Measurements from ENCODE around the gene ABCC4.
A peak's percentile ranks its signal among the peaks of the same experiment; 100 is the strongest.

The ABCC4 gene

DNA sequence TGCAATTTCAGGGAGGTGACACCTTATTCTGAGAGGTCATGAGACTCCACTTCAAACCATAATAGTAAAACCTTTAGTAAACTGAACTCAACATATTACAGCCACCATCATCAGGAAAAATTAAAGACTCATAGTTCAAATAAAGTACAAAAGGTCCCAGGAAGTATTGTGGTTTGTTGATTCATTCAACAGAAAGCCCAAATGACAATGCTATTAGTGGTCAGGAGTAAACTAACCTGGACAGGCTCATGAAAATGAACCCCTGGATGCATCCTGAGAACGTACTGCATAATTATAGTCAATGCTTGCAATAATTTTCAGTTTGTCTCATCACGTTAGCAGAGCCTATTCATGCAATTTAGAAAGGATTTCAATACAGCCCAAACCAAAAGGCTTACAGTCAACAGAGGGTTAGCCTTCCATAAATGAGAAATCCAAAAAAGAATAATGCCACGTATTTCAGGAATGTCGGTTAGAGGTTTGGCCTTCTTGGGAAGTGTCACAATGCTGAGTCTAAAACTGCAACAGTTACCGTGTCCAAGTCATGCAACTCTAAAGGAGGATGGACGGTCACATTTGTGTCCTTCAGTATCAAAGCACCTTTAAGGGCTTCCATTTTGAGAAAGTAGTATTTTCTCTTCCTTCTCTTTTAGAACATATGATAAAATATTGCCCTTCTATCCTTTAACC lies 280.8 kb downstream of the ABCC4 start:
- H3K27ac ChIP-seq (ENCODE audit: low read depth, low read length), result no peak overlapping the region
- no peak overlapping the region for H3K9ac ChIP-seq (ENCODE audit: low read depth, low read length)
- no peaks in the 10 kb centered on the region for H3K9me3 ChIP-seq (ENCODE audit: control insufficient read depth, insufficient read depth, low read length)
- H3K4me1 ChIP-seq (ENCODE audit: control insufficient read depth, insufficient read depth, low read length), result no peaks in the 10 kb centered on the region
- no peaks in the 10 kb centered on the region for H3K36me3 ChIP-seq (ENCODE audit: control insufficient read depth, insufficient read depth, low read length)
- H3K27me3 ChIP-seq (ENCODE audit: control insufficient read depth, insufficient read depth, low read length), result no peaks in the 10 kb centered on the region
- no peak overlapping the region for H3K4me3 ChIP-seq (ENCODE audit: low read depth, low read length)

DNA sequence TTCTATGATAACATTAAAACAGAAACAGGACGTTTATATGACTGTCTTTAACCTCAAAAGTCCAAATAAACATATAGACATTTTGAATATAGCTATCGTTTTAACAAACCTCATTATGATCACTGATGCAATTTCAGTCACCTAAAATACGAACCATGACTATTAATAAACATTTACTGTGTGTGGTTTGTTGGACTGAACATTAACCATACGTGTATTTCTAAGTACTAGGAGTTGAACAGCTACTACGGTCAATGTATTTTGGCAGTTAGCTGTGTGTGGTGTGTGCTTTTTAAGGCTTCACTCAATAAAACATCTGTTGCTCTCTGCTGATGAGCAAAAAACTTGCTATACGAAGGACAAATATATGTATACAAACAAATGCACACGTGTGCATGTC lies 281.4 kb downstream of the ABCC4 start:
- H3K4me3 ChIP-seq (ENCODE audit: low read depth, low read length), result no peak overlapping the region

DNA sequence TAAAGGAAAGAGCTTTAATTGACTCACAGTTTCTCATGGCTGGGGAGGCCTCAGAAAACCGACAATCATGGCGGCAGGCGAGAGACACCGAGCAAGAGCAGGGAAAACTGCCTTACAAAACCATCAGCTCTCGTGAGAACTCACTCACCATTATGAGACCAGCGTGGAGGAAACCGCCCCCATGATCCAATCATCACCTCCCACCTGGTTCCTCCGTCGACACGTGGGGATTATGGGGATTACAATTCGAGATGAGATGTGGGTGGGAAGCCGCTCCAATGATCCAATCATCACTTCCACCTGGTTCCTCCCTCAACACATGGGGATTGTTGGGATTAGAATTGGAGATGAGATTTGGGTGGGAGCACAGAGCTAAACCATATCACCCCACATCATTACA lies 293.9 kb downstream of the ABCC4 start:
- H3K27me3 ChIP-seq (ENCODE audit: control insufficient read depth, insufficient read depth, low read length), result no peaks in the 10 kb centered on the region
- H3K9me3 ChIP-seq (ENCODE audit: control insufficient read depth, insufficient read depth, low read length), result no peaks in the 10 kb centered on the region
- no peak overlapping the region for H3K27ac ChIP-seq (ENCODE audit: low read depth, low read length)
- no peaks in the 10 kb centered on the region for H3K36me3 ChIP-seq (ENCODE audit: control insufficient read depth, insufficient read depth, low read length)
- H3K9ac ChIP-seq (ENCODE audit: low read depth, low read length), result no peak overlapping the region
- H3K4me1 ChIP-seq (ENCODE audit: control insufficient read depth, insufficient read depth, low read length), result peaks cover 16% of the 10 kb centered on the region
- H3K4me3 ChIP-seq (ENCODE audit: low read depth, low read length), result no peak overlapping the region

More for the DNA sequence above, 281.4 kb downstream of the ABCC4 start:
- H3K27ac ChIP-seq (ENCODE audit: low read depth, low read length), result no peak overlapping the region
- no peaks in the 10 kb centered on the region for H3K36me3 ChIP-seq (ENCODE audit: control insufficient read depth, insufficient read depth, low read length)
- no peaks in the 10 kb centered on the region for H3K4me1 ChIP-seq (ENCODE audit: control insufficient read depth, insufficient read depth, low read length)
- no peaks in the 10 kb centered on the region for H3K27me3 ChIP-seq (ENCODE audit: control insufficient read depth, insufficient read depth, low read length)
- H3K9me3 ChIP-seq (ENCODE audit: control insufficient read depth, insufficient read depth, low read length), result no peaks in the 10 kb centered on the region
- no peak overlapping the region for H3K9ac ChIP-seq (ENCODE audit: low read depth, low read length)

DNA sequence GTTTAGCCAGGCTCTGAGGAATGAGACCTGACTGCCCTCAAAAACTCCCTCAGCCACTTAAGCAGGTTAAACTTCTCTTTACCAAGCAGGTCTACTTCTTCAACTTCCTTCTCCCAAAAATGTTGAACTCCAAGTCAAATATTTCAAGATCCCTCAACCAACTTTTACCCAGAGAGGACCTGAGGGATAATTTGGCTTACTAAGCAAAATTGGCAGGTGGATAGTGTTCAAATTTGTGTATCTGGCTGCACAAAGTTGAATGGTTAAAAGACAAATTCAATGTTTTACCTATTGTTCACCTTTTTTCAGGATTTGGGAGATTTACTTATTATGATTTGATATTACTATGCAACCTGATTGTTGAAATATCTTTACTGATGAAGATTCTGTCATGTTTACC lies 296.0 kb downstream of the ABCC4 start:
- Histone ChIP-seq H3K36me3 (ENCODE audit: control insufficient read depth, insufficient read depth, low read length) (no peaks in the 10 kb centered on the region), H3K4me1 (ENCODE audit: control insufficient read depth, insufficient read depth, low read length) (peaks cover 19% of the 10 kb centered on the region), H3K27me3 (ENCODE audit: control insufficient read depth, insufficient read depth, low read length) (no peaks in the 10 kb centered on the region), H3K27ac (ENCODE audit: low read depth, low read length) (no peak overlapping the region), H3K9me3 (ENCODE audit: control insufficient read depth, insufficient read depth, low read length) (no peaks in the 10 kb centered on the region), H3K9ac (ENCODE audit: low read depth, low read length) (no peak overlapping the region), H3K4me3 (ENCODE audit: low read depth, low read length) (no peak overlapping the region)

DNA sequence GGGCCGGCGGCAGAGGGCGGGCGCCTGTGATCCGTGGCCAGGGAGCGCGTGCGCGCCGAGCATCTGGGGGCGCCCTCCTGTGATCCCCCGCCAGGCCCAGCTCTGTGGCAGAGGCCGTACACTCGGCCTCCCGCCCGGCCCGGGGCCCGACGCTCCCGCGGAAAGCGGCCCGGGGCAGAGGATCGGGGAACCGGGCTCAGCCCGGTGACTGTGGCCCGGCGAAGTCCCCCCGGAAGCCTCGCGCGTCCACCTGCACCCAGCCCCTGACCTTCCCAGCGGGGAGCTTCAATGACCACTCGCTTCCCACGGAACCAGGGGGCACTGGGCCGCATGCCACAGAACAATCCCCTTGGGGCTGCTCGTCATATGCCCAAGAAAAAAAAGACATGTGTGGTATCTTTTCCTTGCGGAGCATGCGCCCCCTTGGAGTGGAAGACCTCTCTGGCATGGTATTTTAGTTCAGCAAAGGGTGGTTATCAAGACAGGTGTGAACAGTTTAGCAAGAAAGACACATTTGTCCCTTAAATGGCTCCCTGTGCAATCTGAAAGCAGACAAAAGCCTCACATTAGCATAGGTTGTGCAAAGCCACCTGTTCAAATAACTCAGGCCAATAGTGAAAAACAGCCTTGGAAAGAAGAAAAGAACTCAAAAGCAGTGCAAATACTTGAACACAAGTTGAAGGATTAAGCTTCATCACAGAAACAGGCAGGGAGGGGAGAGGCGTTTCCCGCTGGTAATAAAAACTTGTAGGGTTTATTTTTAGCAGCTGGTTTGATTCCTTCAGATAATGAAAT lies 298.0 kb downstream of the ABCC4 start:
- no peaks in the 10 kb centered on the region for H3K9me3 ChIP-seq (ENCODE audit: control insufficient read depth, insufficient read depth, low read length)
- H3K9ac ChIP-seq (ENCODE audit: low read depth, low read length), result peak overlapping the region; percentile 1; the same call in 1 of the 2 replicates
- peak overlapping the region; percentile 42 for H3K4me3 ChIP-seq (ENCODE audit: low read depth, low read length)
- H3K36me3 ChIP-seq (ENCODE audit: control insufficient read depth, insufficient read depth, low read length), result no peaks in the 10 kb centered on the region
- H3K27ac ChIP-seq (ENCODE audit: low read depth, low read length), result peak overlapping the region; percentile 27
- no peaks in the 10 kb centered on the region for H3K27me3 ChIP-seq (ENCODE audit: control insufficient read depth, insufficient read depth, low read length)
- H3K4me1 ChIP-seq (ENCODE audit: control insufficient read depth, insufficient read depth, low read length), result peaks cover 20% of the 10 kb centered on the region

DNA sequence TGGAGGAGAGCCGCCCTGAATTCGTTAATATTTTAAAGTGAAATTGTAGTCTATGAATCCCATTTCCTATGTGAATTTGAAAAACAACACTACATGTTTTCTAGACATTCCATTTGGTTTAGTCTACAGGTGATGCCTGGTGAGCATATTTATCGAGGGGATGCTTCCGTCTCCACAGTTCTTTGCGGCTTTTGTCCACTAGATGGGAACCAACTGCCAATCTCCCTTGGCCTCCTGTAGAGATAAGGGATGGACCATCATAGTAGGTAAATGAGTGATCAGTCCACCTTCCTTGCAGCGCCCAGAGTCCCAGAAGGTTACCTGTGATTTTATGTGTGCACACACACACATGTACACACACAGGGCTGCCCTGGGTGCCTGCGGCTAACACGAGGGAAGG lies 299.1 kb downstream of the ABCC4 start:
- peaks cover 30% of the 10 kb centered on the region for H3K4me1 ChIP-seq (ENCODE audit: control insufficient read depth, insufficient read depth, low read length)
- H3K27me3 ChIP-seq (ENCODE audit: control insufficient read depth, insufficient read depth, low read length), result no peaks in the 10 kb centered on the region

DNA sequence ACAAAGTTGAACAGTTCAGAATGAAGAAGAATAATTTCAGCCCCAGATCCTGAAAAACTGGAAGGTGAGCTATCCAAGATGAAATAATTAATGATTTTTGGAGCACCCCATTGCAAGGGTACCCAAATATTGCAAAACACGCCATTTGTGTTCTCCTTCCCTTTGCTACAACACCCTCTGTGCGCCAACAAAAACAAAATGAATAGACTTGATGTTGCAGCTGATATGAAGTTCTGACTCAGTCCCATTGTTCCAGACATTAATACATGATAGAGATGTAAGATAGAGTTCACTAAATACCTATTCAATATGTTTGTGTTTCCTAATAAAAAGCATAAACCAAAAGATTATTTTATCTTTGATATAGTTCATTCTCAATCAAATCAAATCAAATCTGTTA lies 301.4 kb downstream of the ABCC4 start:
- H3K4me1 ChIP-seq (ENCODE audit: control insufficient read depth, insufficient read depth, low read length), result peaks cover 44% of the 10 kb centered on the region
- H3K36me3 ChIP-seq (ENCODE audit: control insufficient read depth, insufficient read depth, low read length), result no peaks in the 10 kb centered on the region

More for the DNA sequence above, 299.1 kb downstream of the ABCC4 start:
- Histone ChIP-seq H3K9ac (ENCODE audit: low read depth, low read length) (no peak overlapping the region), H3K4me3 (ENCODE audit: low read depth, low read length) (no peak overlapping the region), H3K27ac (ENCODE audit: low read depth, low read length) (no peak overlapping the region), H3K36me3 (ENCODE audit: control insufficient read depth, insufficient read depth, low read length) (no peaks in the 10 kb centered on the region), H3K9me3 (ENCODE audit: control insufficient read depth, insufficient read depth, low read length) (no peaks in the 10 kb centered on the region)

DNA sequence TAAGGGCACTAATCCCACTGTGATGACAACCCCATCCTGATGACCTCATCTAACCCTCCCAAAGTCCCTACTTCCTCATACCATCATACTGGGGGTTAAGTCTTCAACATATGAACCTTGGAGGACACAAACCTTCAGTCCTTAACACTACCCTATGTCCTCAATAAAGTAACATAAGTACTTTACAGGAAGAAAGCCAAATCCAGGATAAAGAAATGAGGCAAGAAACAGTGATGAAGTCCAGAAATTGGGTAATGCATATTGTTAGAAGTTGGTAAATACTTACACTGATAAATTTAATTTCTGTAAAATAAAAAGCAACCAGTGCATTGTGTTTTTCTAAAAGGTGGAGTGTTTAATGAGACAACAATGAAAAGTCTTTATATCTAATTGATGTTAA lies 304.1 kb downstream of the ABCC4 start:
- Histone ChIP-seq H3K4me3 (ENCODE audit: low read depth, low read length) (no peak overlapping the region), H3K27ac (ENCODE audit: low read depth, low read length) (peak overlapping the region; percentile 93), H3K9me3 (ENCODE audit: control insufficient read depth, insufficient read depth, low read length) (no peaks in the 10 kb centered on the region), H3K36me3 (ENCODE audit: control insufficient read depth, insufficient read depth, low read length) (no peaks in the 10 kb centered on the region), H3K27me3 (ENCODE audit: control insufficient read depth, insufficient read depth, low read length) (no peaks in the 10 kb centered on the region), H3K9ac (ENCODE audit: low read depth, low read length) (no peak overlapping the region), H3K4me1 (ENCODE audit: control insufficient read depth, insufficient read depth, low read length) (peaks cover 39% of the 10 kb centered on the region)

More for the DNA sequence above, 301.4 kb downstream of the ABCC4 start:
- Histone ChIP-seq H3K9me3 (ENCODE audit: control insufficient read depth, insufficient read depth, low read length) (no peaks in the 10 kb centered on the region), H3K9ac (ENCODE audit: low read depth, low read length) (no peak overlapping the region), H3K4me3 (ENCODE audit: low read depth, low read length) (no peak overlapping the region), H3K27ac (ENCODE audit: low read depth, low read length) (no peak overlapping the region), H3K27me3 (ENCODE audit: control insufficient read depth, insufficient read depth, low read length) (no peaks in the 10 kb centered on the region)

DNA sequence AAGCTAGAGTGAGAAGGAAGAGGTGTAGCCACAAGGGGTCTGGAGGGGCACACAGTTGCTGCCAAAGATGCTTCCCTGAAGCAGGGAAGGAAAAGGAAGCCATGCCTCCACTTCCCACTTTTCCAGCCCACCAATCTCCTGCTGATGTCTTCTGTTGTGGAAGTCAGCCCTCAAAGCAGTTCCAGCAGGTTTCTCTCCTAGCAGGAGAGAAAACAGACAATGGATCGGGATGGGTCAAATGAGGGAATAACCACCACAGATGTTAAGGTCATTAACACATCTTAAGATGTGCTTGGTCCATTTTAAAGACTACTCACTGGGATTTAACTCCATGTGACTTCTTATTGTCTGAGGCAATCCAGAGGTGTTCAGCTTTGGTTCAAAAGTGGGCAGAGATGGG lies 304.8 kb downstream of the ABCC4 start:
- no peaks in the 10 kb centered on the region for H3K27me3 ChIP-seq (ENCODE audit: control insufficient read depth, insufficient read depth, low read length)
- no peaks in the 10 kb centered on the region for H3K36me3 ChIP-seq (ENCODE audit: control insufficient read depth, insufficient read depth, low read length)
- peaks cover 39% of the 10 kb centered on the region for H3K4me1 ChIP-seq (ENCODE audit: control insufficient read depth, insufficient read depth, low read length)
- no peaks in the 10 kb centered on the region for H3K9me3 ChIP-seq (ENCODE audit: control insufficient read depth, insufficient read depth, low read length)
- peak overlapping the region; percentile 7; the same call in 1 of the 2 replicates for H3K4me3 ChIP-seq (ENCODE audit: low read depth, low read length)
- H3K27ac ChIP-seq (ENCODE audit: low read depth, low read length), result peak overlapping the region; percentile 93
- no peak overlapping the region for H3K9ac ChIP-seq (ENCODE audit: low read depth, low read length)

DNA sequence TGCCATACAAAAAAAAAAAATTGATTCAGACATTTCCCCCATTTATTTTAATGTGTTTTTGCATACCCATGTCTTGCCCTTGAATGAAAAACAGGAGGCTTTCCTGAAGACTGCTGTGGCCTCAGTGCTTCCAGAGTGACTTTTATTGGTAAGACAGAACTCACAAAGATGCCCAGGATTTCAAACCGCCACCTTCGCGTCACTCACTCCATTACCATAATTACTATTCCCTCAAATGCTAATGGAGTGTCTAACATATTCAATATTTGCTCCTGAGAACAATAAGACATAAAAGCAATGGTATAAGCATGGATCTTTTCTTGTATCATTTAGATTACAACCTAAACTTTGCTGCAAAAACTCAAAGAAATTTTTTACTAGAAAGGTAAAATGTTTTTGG lies 306.7 kb downstream of the ABCC4 start:
- Histone ChIP-seq H3K27me3 (ENCODE audit: control insufficient read depth, insufficient read depth, low read length) (no peaks in the 10 kb centered on the region), H3K9me3 (ENCODE audit: control insufficient read depth, insufficient read depth, low read length) (no peaks in the 10 kb centered on the region)

DNA sequence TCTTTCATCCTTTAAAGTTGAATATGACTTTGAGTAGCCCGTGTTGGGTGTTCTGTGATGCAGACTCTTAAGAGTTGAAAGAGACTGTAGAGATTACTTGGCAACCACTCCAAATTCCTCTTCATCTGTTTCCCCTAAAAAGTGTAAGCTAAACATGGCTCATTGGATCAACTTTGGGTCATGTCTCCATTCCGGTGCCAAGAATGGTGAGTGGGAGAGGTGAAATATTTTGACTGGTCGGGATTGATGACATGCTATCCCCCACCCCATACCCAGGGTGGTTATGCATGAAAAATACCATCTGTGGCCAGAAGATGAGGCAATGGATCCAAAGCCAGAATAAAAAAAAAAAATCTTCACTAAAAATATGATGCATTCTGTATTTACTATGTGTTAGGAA lies 307.6 kb downstream of the ABCC4 start:
- no peaks in the 10 kb centered on the region for H3K9me3 ChIP-seq (ENCODE audit: control insufficient read depth, insufficient read depth, low read length)
- peaks cover 42% of the 10 kb centered on the region for H3K4me1 ChIP-seq (ENCODE audit: control insufficient read depth, insufficient read depth, low read length)
- no peaks in the 10 kb centered on the region for H3K36me3 ChIP-seq (ENCODE audit: control insufficient read depth, insufficient read depth, low read length)
- no peak overlapping the region for H3K27ac ChIP-seq (ENCODE audit: low read depth, low read length)
- no peak overlapping the region for H3K9ac ChIP-seq (ENCODE audit: low read depth, low read length)
- no peaks in the 10 kb centered on the region for H3K27me3 ChIP-seq (ENCODE audit: control insufficient read depth, insufficient read depth, low read length)
- H3K4me3 ChIP-seq (ENCODE audit: low read depth, low read length), result no peak overlapping the region

More for the DNA sequence above, 306.7 kb downstream of the ABCC4 start:
- Histone ChIP-seq H3K36me3 (ENCODE audit: control insufficient read depth, insufficient read depth, low read length) (no peaks in the 10 kb centered on the region), H3K9ac (ENCODE audit: low read depth, low read length) (no peak overlapping the region), H3K4me3 (ENCODE audit: low read depth, low read length) (no peak overlapping the region), H3K4me1 (ENCODE audit: control insufficient read depth, insufficient read depth, low read length) (peaks cover 39% of the 10 kb centered on the region), H3K27ac (ENCODE audit: low read depth, low read length) (no peak overlapping the region)

Measured in HUES48 (cell line).